Measurements from ENCODE around the gene THSD7B.
A peak's percentile ranks its signal among the peaks of the same experiment; 100 is the strongest.

The THSD7B gene

DNA sequence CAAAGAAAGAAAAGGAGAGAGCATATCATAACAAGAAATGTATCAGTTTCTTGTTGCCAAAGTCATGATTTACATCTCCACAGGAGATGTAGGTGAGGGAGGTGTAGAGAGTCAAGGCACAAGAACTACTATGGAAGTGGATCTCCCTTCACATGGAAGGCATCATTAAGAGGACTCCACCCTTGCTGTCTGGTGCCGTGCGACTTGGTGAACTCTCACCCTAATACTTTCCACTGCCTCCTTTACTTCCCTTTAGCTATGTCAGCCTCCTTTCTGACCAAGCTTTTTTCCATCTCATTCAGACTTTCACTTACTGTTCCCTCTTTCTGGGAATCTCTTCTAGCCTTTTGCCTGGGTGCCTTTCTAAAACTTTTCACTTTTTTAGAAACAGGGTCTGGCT, 490.0 kb downstream of the THSD7B start:
- Histone ChIP-seq H3K79me1 (ENCODE audit: low read depth, low read length) (no peaks in the 10 kb centered on the region), H3K14ac (ENCODE audit: low read length) (no peak overlapping the region)
- no CpG with 5 or more reads among the region's 2 CpGs for WGBS, 2 donors (ENCODE audit: extremely low coverage in 2 of 2, insufficient read length in 2 of 2, insufficient replicate concordance in 1 of 2)

DNA sequence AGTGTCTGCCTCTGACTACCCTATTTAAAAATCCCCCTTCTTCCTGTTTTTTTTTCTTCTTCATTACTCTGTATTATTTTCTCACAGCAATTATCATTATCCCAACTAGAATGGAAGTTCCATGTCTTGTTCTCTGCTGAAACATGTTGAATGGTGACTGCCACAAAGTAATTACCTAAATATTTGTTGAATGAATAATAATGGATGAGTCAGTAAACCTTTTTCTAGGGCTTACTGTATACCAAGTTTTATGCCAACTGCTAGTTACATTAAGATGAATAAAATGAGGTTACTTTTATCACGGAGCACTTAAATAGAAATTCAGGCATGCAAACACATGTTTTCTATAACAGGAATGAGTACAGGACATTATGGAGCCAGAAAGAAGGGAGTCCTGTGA, 490.6 kb downstream of the THSD7B start:
- WGBS, 2 donors (ENCODE audit: extremely low coverage in 2 of 2, insufficient read length in 2 of 2, insufficient replicate concordance in 1 of 2), result no CpG with 5 or more reads among the region's 1 CpG
- no peak overlapping the region for H3K4me3 ChIP-seq (ENCODE audit: low read length in 2 of 2)
- no peak overlapping the region for H3K4ac ChIP-seq (ENCODE audit: low read length)

More for the DNA sequence above, 490.0 kb downstream of the THSD7B start:
- DNase-seq (ENCODE audit: low spot score), result no peak
- H2BK15ac ChIP-seq (ENCODE audit: low read length), result no peak overlapping the region
- no peak overlapping the region for H2AFZ ChIP-seq (ENCODE audit: low read length)
- no peak overlapping the region for H3K18ac ChIP-seq (ENCODE audit: low read length)
- H2AK5ac ChIP-seq (ENCODE audit: low read depth, low read length), result no peak overlapping the region
- H2BK12ac ChIP-seq (ENCODE audit: low read length), result no peak overlapping the region
- H3K36me3 ChIP-seq (replicated peaks in 1 of 2; ENCODE audit: control insufficient read depth in 2 of 2, insufficient read depth in 2 of 2, low read length in 2 of 2), result no peaks in the 10 kb centered on the region
- H4K8ac ChIP-seq (ENCODE audit: low read depth, low read length), result no peak overlapping the region
- no peak overlapping the region for H3K4ac ChIP-seq (ENCODE audit: low read length)
- H3K27me3 ChIP-seq (ENCODE audit: control insufficient read depth in 3 of 3, insufficient read depth in 3 of 3, low read depth in 1 of 3, low read length in 3 of 3), result no peaks in the 10 kb centered on the region
- H3K23ac ChIP-seq (ENCODE audit: low read depth, low read length, poor library complexity), result no peak overlapping the region
- no peak overlapping the region for H3K4me2 ChIP-seq (ENCODE audit: insufficient read depth, low read length, poor library complexity, severe bottlenecking)
- no peak overlapping the region for H2BK120ac ChIP-seq (ENCODE audit: low read depth, low read length)
- H3K9ac ChIP-seq (ENCODE audit: low read depth, low read length, poor library complexity), result no peak overlapping the region
- no peaks in the 10 kb centered on the region for H3K4me1 ChIP-seq (ENCODE audit: control insufficient read depth in 2 of 2, insufficient read depth in 1 of 2, low read depth in 1 of 2, low read length in 2 of 2)
- H3K9me3 ChIP-seq (replicated peaks in 1 of 2; ENCODE audit: control insufficient read depth in 2 of 2, insufficient read depth in 1 of 2, low read depth in 1 of 2, low read length in 2 of 2), result no peaks in the 10 kb centered on the region
- no peak overlapping the region for H3K4me3 ChIP-seq (ENCODE audit: low read length in 2 of 2)
- no peak overlapping the region for H4K91ac ChIP-seq (ENCODE audit: low read depth, low read length, poor library complexity)
- H2BK5ac ChIP-seq (ENCODE audit: low read length), result no peak overlapping the region
- no peak overlapping the region for H3K27ac ChIP-seq (replicated peaks; ENCODE audit: low read length)

DNA sequence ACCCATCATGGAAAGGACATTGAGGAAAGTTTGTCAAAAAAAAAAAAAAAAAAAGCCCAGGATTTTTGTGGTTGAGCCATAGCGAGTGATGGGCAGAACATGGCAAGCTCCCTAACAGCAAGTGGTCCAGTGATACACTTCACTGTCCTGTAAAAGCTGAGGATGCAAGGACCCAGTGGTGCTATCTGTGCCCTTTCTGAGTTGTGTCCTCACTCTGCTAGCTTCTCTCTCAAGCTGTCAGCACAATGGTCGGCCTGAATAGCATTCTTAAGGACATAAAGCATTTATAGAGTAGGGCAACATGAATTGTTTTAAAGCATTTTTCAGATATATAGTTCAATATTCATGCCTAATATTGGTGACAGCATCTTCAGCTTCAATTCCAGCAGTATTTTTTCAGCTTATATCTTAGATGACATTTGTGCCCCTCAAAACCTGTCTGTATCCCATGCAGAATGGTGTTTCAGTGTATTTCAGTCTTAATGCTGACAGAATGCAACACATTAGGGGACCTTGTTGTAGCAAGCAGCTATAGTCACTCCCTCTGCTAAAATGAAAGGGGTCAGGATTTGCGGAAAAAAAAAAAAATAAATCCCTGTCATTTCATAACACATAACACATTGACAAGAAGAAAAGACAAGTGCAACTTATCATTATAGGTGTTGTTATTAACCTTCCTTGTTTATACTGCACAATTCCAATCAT, 496.7 kb downstream of the THSD7B start:
- Histone ChIP-seq H3K18ac (ENCODE audit: low read length) (no peak overlapping the region), H4K91ac (ENCODE audit: low read depth, low read length, poor library complexity) (no peak overlapping the region), H4K8ac (ENCODE audit: low read depth, low read length) (no peak overlapping the region), H2BK120ac (ENCODE audit: low read depth, low read length) (no peak overlapping the region), H2BK15ac (ENCODE audit: low read length) (no peak overlapping the region), H2AK5ac (ENCODE audit: low read depth, low read length) (no peak overlapping the region), H3K27me3 (ENCODE audit: control insufficient read depth in 3 of 3, insufficient read depth in 3 of 3, low read depth in 1 of 3, low read length in 3 of 3) (no peaks in the 10 kb centered on the region), H2BK12ac (ENCODE audit: low read length) (no peak overlapping the region), H3K4me1 (ENCODE audit: control insufficient read depth in 2 of 2, insufficient read depth in 1 of 2, low read depth in 1 of 2, low read length in 2 of 2) (peaks cover 0 to 4% of the 10 kb centered on the region in 2 donors), H3K9ac (ENCODE audit: low read depth, low read length, poor library complexity) (no peak overlapping the region), H3K4me2 (ENCODE audit: insufficient read depth, low read length, poor library complexity, severe bottlenecking) (no peak overlapping the region), H3K27ac (replicated peaks; ENCODE audit: low read length) (no peak overlapping the region), H3K4ac (ENCODE audit: low read length) (no peak overlapping the region), H3K23ac (ENCODE audit: low read depth, low read length, poor library complexity) (no peak overlapping the region), H2AFZ (ENCODE audit: low read length) (no peak overlapping the region), H3K14ac (ENCODE audit: low read length) (no peak overlapping the region), H3K36me3 (replicated peaks in 1 of 2; ENCODE audit: control insufficient read depth in 2 of 2, insufficient read depth in 2 of 2, low read length in 2 of 2) (no peaks in the 10 kb centered on the region), H3K79me1 (ENCODE audit: low read depth, low read length) (no peaks in the 10 kb centered on the region), H3K9me3 (replicated peaks in 1 of 2; ENCODE audit: control insufficient read depth in 2 of 2, insufficient read depth in 1 of 2, low read depth in 1 of 2, low read length in 2 of 2) (no peaks in the 10 kb centered on the region), H3K4me3 (ENCODE audit: low read length in 2 of 2) (no peak overlapping the region), H2BK5ac (ENCODE audit: low read length) (no peak overlapping the region)
- no CpG with 5 or more reads among the region's 3 CpGs for WGBS, 2 donors (ENCODE audit: extremely low coverage in 2 of 2, insufficient read length in 2 of 2, insufficient replicate concordance in 1 of 2)
- no peak for DNase-seq (ENCODE audit: low spot score)

More for the DNA sequence above, 490.6 kb downstream of the THSD7B start:
- H2AK5ac ChIP-seq (ENCODE audit: low read depth, low read length), result no peak overlapping the region
- no peaks in the 10 kb centered on the region for H3K27me3 ChIP-seq (ENCODE audit: control insufficient read depth in 3 of 3, insufficient read depth in 3 of 3, low read depth in 1 of 3, low read length in 3 of 3)
- H4K8ac ChIP-seq (ENCODE audit: low read depth, low read length), result no peak overlapping the region
- DNase-seq (ENCODE audit: low spot score), result no peak
- H3K4me2 ChIP-seq (ENCODE audit: insufficient read depth, low read length, poor library complexity, severe bottlenecking), result no peak overlapping the region
- no peak overlapping the region for H4K91ac ChIP-seq (ENCODE audit: low read depth, low read length, poor library complexity)
- no peaks in the 10 kb centered on the region for H3K4me1 ChIP-seq (ENCODE audit: control insufficient read depth in 2 of 2, insufficient read depth in 1 of 2, low read depth in 1 of 2, low read length in 2 of 2)
- no peaks in the 10 kb centered on the region for H3K36me3 ChIP-seq (replicated peaks in 1 of 2; ENCODE audit: control insufficient read depth in 2 of 2, insufficient read depth in 2 of 2, low read length in 2 of 2)
- H2BK15ac ChIP-seq (ENCODE audit: low read length), result no peak overlapping the region
- no peak overlapping the region for H3K9ac ChIP-seq (ENCODE audit: low read depth, low read length, poor library complexity)
- H2BK120ac ChIP-seq (ENCODE audit: low read depth, low read length), result no peak overlapping the region
- no peak overlapping the region for H2BK12ac ChIP-seq (ENCODE audit: low read length)
- H3K23ac ChIP-seq (ENCODE audit: low read depth, low read length, poor library complexity), result no peak overlapping the region
- H3K79me1 ChIP-seq (ENCODE audit: low read depth, low read length), result no peaks in the 10 kb centered on the region
- no peaks in the 10 kb centered on the region for H3K9me3 ChIP-seq (replicated peaks in 1 of 2; ENCODE audit: control insufficient read depth in 2 of 2, insufficient read depth in 1 of 2, low read depth in 1 of 2, low read length in 2 of 2)
- no peak overlapping the region for H3K14ac ChIP-seq (ENCODE audit: low read length)
- H2AFZ ChIP-seq (ENCODE audit: low read length), result no peak overlapping the region
- H3K27ac ChIP-seq (replicated peaks; ENCODE audit: low read length), result no peak overlapping the region
- no peak overlapping the region for H3K18ac ChIP-seq (ENCODE audit: low read length)
- H2BK5ac ChIP-seq (ENCODE audit: low read length), result no peak overlapping the region

DNA sequence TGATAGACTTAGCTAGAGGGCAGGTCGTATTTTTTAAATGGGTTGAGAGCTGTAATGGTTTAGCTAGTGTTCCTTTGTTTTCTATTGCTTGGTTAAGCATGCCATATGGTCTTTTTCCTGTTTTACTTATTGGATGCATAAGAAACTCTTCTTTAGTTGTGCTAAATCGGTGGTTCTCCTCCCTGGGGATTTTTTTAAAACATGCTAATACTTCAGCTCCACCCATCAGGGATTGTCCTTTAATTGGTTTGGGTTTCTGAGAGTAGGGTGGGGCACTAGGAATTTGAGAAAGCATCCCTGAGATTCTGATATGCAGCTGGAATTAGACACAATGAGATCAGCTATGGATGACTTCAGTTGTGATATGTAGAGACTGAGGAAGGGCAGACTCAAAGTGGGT, 497.2 kb downstream of the THSD7B start:
- Histone ChIP-seq H3K27ac (replicated peaks; ENCODE audit: low read length) (no peak overlapping the region), H3K9ac (ENCODE audit: low read depth, low read length, poor library complexity) (no peak overlapping the region), H2BK15ac (ENCODE audit: low read length) (no peak overlapping the region), H3K9me3 (replicated peaks in 1 of 2; ENCODE audit: control insufficient read depth in 2 of 2, insufficient read depth in 1 of 2, low read depth in 1 of 2, low read length in 2 of 2) (no peaks in the 10 kb centered on the region), H2AK5ac (ENCODE audit: low read depth, low read length) (no peak overlapping the region), H4K91ac (ENCODE audit: low read depth, low read length, poor library complexity) (no peak overlapping the region), H2BK120ac (ENCODE audit: low read depth, low read length) (no peak overlapping the region), H3K23ac (ENCODE audit: low read depth, low read length, poor library complexity) (no peak overlapping the region), H2AFZ (ENCODE audit: low read length) (no peak overlapping the region), H3K36me3 (replicated peaks in 1 of 2; ENCODE audit: control insufficient read depth in 2 of 2, insufficient read depth in 2 of 2, low read length in 2 of 2) (no peaks in the 10 kb centered on the region), H2BK5ac (ENCODE audit: low read length) (no peak overlapping the region), H3K14ac (ENCODE audit: low read length) (no peak overlapping the region), H2BK12ac (ENCODE audit: low read length) (no peak overlapping the region), H3K27me3 (ENCODE audit: control insufficient read depth in 3 of 3, insufficient read depth in 3 of 3, low read depth in 1 of 3, low read length in 3 of 3) (no peaks in the 10 kb centered on the region), H3K4me2 (ENCODE audit: insufficient read depth, low read length, poor library complexity, severe bottlenecking) (no peak overlapping the region), H3K18ac (ENCODE audit: low read length) (no peak overlapping the region), H3K4ac (ENCODE audit: low read length) (no peak overlapping the region), H3K79me1 (ENCODE audit: low read depth, low read length) (no peaks in the 10 kb centered on the region), H3K4me3 (ENCODE audit: low read length in 2 of 2) (no peak overlapping the region), H3K4me1 (ENCODE audit: control insufficient read depth in 2 of 2, insufficient read depth in 1 of 2, low read depth in 1 of 2, low read length in 2 of 2) (peaks cover 0 to 4% of the 10 kb centered on the region in 2 donors), H4K8ac (ENCODE audit: low read depth, low read length) (no peak overlapping the region)
- peak; percentile 3 for DNase-seq (ENCODE audit: low spot score)
- WGBS, 2 donors (ENCODE audit: extremely low coverage in 2 of 2, insufficient read length in 2 of 2, insufficient replicate concordance in 1 of 2), result no CpG with 5 or more reads among the region's 2 CpGs
